Neural crest cell (in vitro differentiated cells): ENCODE results near the gene CNST. TPM values are rescaled to one million over a fixed set of nuclear protein-coding genes. Genes with fewer than 3 reads are reported as not detected.
A peak's percentile ranks its signal among the peaks of the same experiment; 100 is the strongest.

Experiments
- DNase-seq: peaks from one replicate; pipeline ENCODE4 v3.0.0; 2021; ENCODE audit warnings: low read depth, mixed read lengths, low spot score
- H3K27ac Mint-ChIP-seq: one replicate; pipeline ENCODE4 v1.8.0; 2021; ENCODE audit warnings: mild to moderate bottlenecking, mixed read lengths; ENCODE audit not compliant: unreplicated experiment
- H3K27me3 Mint-ChIP-seq: 2 replicates; pipeline ENCODE4 v1.8.0; 2021; ENCODE audit warnings: low read depth, mild to moderate bottlenecking, mixed read lengths
- H3K36me3 Mint-ChIP-seq: 2 replicates; pipeline ENCODE4 v1.8.0; 2021; ENCODE audit warnings: low read depth, mild to moderate bottlenecking, mixed read lengths
- H3K4me1 Mint-ChIP-seq: 2 replicates; pipeline ENCODE4 v1.8.0; 2021; ENCODE audit warnings: mixed read lengths
- H3K4me3 Mint-ChIP-seq: one replicate; pipeline ENCODE4 v1.8.0; 2021; ENCODE audit warnings: mild to moderate bottlenecking, mixed read lengths
- H3K9me3 Mint-ChIP-seq: 2 replicates; pipeline ENCODE4 v1.8.0; 2021; ENCODE audit warnings: mixed read lengths
- total RNA-seq: library from RNA; stranded (reverse); gene quantifications from 2 replicates; pipeline ENCODE4 v1.2.1, GENCODE V29; 2021
- TF ChIP-seq, protein P1 (sequence below): fragments of 200-600 bp; sonication (generic); conservative IDR thresholded peaks from 2 replicates; pipeline ENCODE4 v1.5.0; 2021; ENCODE audit warnings: antibody characterized with exemption, mild to moderate bottlenecking

CNST gene
- total RNA-seq, 1 donor from 2014 or later: 20.5 TPM

- DNase-seq: no peak
- TF ChIP-seq, protein P1, sequence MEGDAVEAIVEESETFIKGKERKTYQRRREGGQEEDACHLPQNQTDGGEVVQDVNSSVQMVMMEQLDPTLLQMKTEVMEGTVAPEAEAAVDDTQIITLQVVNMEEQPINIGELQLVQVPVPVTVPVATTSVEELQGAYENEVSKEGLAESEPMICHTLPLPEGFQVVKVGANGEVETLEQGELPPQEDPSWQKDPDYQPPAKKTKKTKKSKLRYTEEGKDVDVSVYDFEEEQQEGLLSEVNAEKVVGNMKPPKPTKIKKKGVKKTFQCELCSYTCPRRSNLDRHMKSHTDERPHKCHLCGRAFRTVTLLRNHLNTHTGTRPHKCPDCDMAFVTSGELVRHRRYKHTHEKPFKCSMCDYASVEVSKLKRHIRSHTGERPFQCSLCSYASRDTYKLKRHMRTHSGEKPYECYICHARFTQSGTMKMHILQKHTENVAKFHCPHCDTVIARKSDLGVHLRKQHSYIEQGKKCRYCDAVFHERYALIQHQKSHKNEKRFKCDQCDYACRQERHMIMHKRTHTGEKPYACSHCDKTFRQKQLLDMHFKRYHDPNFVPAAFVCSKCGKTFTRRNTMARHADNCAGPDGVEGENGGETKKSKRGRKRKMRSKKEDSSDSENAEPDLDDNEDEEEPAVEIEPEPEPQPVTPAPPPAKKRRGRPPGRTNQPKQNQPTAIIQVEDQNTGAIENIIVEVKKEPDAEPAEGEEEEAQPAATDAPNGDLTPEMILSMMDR: no peak
- no peak overlapping the region for H3K4me3 Mint-ChIP-seq
- peaks cover 8% of the 10 kb centered on the region for H3K4me1 Mint-ChIP-seq
- no peaks in the 10 kb centered on the region for H3K9me3 Mint-ChIP-seq
- H3K27ac Mint-ChIP-seq: no peak overlapping the region
- peaks cover 11% of the 10 kb centered on the region for H3K36me3 Mint-ChIP-seq
- H3K27me3 Mint-ChIP-seq: no peaks in the 10 kb centered on the region
Measured at GRCh38 chr1:246651012-246651695, 84.9 kb downstream of the CNST start.

DNA sequence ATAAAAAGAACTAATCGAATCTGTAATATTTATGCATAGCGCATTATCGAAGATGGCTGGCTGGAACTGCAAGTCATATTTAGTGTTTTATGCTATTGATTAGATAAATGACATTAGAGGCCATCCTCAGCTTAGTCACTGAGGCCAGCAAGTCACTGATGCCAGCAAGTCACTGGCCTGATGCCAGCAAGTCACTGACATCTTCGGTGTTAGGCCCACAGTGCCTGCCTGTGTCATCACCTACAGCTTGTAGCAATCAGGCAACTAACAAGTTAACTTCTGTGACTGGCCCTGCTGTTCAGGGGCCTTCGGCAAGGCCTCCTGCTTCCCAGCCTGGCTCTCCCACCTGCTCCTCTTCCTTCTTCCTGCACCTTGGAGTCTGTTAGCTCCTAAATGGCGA lies 92.3 kb downstream of the CNST start:
- Mint-ChIP-seq H3K4me3 (no peak overlapping the region), H3K36me3 (peaks cover 6% of the 10 kb centered on the region), H3K27me3 (no peaks in the 10 kb centered on the region), H3K27ac (peak overlapping the region; percentile 3), H3K4me1 (peaks cover 2% of the 10 kb centered on the region), H3K9me3 (no peaks in the 10 kb centered on the region)
- TF ChIP-seq, protein P1: no peak
- no peak for DNase-seq

- no peak for DNase-seq
- H3K27me3 Mint-ChIP-seq: no peaks in the 10 kb centered on the region
- no peaks in the 10 kb centered on the region for H3K4me1 Mint-ChIP-seq
- TF ChIP-seq, protein P1: no peak
- no peaks in the 10 kb centered on the region for H3K9me3 Mint-ChIP-seq
- peaks cover 2% of the 10 kb centered on the region for H3K36me3 Mint-ChIP-seq
- no peak overlapping the region for H3K4me3 Mint-ChIP-seq
- H3K27ac Mint-ChIP-seq: no peak overlapping the region
Measured at GRCh38 chr1:246659594-246660140, 93.4 kb downstream of the CNST start.

- Mint-ChIP-seq H3K36me3 (no peaks in the 10 kb centered on the region), H3K4me1 (no peaks in the 10 kb centered on the region), H3K27me3 (no peaks in the 10 kb centered on the region), H3K4me3 (no peak overlapping the region), H3K9me3 (no peaks in the 10 kb centered on the region), H3K27ac (no peak overlapping the region)
- no peak for DNase-seq
- TF ChIP-seq, protein P1: no peak
Measured at GRCh38 chr1:246661451-246661850, 95.2 kb downstream of the CNST start.

- TF ChIP-seq, protein P1: no peak
Measured at GRCh38 chr1:246667773-246668172, 101.5 kb downstream of the CNST start.

More at GRCh38 chr1:246667773-246668172, 101.5 kb downstream of the CNST start:
- no peak overlapping the region for H3K4me3 Mint-ChIP-seq
- no peaks in the 10 kb centered on the region for H3K4me1 Mint-ChIP-seq
- no peak for DNase-seq
- no peaks in the 10 kb centered on the region for H3K27me3 Mint-ChIP-seq
- H3K36me3 Mint-ChIP-seq: no peaks in the 10 kb centered on the region
- no peak overlapping the region for H3K27ac Mint-ChIP-seq
- H3K9me3 Mint-ChIP-seq: no peaks in the 10 kb centered on the region
